ENCODE measurements around the gene CAMTA1.

The CAMTA1 gene

DNA sequence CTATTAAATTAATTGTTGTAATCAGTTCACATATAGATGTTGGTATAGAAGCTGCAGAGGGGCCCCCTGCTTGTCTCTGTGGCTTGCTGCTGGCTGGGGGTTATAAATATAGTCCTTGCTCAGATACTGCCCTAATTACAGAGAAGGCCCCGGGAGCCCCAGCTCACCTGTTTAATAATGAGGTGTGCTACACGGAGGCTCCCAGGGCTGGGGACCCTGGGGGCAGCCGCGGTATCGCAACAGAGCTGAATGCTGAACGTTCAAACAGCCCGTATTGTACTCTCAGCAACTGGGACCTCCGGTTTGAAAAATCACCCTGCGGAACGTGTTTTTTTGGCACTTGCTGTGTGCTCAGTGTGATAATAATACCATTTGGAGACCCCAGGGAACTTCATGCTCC is 309.3 kb downstream of the CAMTA1 start:
- DNase-seq: no peak

DNA sequence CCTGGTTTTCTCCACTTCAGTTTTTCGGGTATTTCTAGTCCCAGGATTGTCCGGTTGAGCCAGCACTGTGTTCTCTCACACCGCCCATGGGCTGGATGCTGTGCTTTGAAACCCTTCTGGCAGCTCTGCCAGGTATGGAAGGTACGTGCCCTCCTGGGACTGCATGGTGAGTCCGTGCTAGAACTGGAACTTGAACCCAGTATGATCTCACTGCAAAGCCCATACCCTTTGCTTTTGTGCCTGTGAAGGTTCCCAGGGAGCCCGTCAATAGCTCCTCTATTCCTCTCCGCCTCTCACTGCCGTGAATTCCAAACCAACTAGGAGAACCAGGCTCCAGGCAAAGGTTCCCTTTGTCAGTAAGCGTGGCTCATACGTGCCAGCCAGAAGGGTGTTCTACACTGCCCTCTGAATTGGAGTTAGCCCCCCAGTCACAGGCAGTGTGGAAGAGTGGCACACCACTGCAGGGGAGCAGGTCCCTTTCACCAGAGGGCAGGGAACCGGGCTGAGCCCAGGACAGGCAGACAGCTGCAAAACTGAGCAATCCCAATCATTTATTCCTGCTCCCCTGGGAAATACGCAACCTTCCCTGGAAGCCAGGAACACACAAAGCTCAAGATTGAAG is 310.2 kb downstream of the CAMTA1 start:
- no peak for DNase-seq

DNA sequence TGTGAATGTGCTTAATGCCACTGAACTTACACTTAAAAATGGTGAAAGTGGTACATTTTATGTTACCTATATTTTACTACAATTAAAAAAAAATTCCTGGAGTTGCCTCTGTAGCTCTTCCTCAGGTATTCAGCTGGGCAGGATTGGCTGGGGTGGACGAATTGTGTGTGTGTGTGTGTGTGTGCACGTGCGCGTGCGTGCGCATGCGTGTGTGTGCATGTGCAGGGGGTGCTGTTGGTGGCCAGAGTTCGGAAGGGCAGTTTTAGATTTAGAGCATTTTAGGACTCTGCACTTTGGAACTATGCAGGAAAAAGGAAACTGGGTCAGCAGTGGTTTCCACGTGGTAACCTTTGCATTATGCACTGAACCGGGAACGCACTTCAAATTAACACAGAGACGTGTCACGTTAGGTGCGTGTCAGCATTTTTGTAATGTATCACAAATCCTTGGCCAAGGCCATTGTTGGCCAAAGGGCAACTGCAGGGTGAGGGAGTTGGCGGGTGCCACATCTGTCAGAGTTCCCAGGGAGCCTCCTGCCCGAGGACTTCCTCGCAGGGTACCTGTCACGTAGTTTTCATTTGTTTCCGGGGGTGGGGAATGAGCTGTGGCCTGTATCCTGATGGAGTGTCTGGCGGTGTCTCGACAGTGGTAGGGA is 312.8 kb downstream of the CAMTA1 start:
- DNase-seq: no peak

GRCh38 chr1:7098641-7099040 is 313.4 kb downstream of the CAMTA1 start:
- no peak for DNase-seq

- DNase-seq: no peak
These were observed 315.2 kb downstream of the CAMTA1 start for GRCh38 chr1:7100479-7100878.

DNA sequence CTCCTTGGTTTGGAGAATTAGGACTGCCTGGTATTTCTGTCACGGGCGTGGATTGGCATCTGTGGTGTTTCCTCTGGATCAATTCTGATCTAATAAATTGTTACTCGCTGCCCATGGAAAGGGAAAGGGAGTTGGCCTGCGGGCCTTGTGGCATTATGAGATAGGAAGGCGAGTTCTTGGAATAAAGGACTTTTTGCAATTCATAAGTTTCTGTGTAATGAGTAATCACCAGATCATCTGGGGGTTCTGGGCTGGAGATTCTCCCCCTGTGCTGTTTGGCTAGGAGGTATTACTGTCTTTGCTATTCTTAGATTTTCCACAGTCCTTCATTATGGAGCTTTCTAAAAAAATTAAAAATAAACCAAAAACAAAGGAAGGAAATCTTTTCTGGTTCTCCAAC is 315.9 kb downstream of the CAMTA1 start:
- no peak for DNase-seq

- DNase-seq: no peak
These were observed 318.1 kb downstream of the CAMTA1 start for GRCh38 chr1:7103361-7103782.

DNA sequence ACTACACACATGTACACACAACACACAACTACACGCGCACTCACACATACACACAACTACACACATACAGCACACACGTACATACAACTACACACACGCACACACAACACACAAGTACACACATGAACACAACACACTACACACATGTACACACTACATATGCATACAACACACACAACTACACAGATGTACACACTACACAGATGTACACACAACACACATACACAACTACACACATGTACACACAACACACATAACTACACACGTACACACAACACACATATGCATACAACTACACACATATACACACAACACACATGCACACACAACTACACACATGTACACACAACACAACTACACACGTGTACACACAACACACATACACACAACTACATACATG is 318.6 kb downstream of the CAMTA1 start:
- DNase-seq: no peak

DNA sequence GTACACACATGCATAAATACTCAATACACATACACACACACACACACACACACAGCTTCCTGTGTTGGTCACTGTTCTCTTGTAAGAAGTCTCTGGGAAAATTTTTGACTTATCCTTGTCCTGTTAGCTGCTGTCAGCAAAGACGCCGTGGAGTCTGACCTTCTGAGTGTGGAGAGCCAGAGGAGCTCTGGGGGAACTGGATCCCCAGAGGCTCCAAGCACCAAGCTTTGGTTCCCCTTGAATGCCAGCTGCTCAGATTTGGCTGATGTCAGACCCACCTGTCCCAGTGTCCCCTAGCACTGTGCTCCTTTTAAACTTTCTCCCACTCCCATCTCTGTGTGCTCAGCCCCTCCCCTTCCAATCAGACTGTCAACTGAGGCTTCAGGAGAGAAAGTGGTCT is 319.1 kb downstream of the CAMTA1 start:
- no peak for DNase-seq

DNA sequence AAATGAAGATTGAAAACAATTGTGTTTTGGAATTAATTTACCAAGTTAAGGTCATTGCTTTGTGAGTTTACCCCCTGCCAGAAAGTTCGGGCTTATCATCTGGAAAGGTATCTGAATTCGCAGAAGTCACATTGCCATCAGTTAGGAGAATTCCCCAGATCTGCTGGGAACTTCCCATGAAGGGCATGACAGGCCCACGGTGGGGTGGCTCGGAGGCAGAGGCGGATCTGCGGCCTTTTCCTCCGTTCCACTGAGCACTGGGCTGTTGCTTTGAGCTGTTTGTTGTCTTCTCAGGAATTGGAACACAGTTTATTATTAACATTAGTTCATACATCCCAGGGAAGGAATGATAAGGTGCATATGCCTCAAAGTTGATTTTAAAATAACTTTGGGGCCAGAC is 320.0 kb downstream of the CAMTA1 start:
- DNase-seq: no peak

DNA sequence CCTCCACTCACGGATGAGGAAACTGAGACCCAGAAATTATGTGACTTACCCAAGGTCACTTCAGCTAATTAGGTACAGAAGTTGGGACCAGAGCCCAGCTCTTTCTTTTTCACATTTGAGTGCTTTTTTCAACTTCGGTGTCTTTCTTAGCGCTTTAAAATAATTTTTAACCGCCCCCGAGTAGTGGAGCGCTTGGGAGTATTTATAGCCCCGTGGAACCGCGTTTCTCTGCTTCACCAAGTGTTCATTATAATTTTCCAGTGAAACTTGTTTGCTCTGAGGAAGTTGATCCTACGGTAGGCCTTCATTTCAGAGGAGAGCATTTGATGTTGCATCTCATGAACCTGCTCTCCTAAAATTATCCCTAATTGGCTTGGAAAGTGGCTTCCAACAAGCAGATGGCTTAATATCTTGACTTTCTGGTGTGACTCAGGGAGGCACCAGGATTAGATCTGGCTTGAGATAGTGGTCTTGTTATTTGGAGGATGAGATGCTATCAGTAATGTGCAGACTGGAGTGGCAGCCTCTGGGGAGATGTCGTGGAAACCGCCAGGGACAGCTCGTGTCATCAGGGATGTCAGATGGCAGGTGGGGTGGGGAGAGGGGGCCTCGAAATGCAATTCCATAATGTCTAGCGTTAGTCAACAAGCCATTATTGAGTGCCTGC is 321.3 kb downstream of the CAMTA1 start:
- DNase-seq: no peak

DNA sequence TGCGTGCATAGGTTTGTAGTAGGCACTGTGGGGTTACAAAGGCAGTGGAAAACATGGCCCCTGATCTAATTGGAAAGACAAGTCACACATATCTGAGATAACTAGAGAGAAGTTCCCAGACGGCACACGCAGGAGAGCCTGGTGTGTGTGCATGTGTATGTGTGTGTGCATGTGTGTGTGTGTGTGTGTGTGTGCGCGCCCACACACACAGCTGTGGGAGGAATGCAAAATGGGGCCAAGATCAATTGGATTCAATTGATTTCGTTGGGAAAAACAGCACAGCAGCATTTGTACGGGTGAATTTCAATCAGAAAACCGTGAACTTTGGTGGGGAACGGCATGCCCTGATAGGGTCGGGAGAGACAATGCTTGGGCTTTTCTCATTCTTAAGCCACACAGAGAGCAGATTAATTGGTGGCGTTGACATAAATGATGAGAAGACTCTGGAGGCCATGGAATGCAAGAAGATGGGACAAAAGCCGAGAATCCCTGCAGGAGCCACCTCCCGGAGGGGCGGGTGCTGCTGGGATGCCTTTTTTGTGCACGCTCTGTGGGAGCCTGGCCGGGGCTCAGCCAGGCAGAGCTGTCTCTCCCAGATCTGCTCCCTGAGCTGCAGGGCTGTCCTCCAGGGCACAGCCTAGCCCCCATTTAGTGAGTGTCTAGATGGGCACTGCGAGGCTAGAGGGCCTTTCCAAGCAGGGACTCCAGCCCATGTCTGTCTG is 322.0 kb downstream of the CAMTA1 start:
- DNase-seq: no peak

DNA sequence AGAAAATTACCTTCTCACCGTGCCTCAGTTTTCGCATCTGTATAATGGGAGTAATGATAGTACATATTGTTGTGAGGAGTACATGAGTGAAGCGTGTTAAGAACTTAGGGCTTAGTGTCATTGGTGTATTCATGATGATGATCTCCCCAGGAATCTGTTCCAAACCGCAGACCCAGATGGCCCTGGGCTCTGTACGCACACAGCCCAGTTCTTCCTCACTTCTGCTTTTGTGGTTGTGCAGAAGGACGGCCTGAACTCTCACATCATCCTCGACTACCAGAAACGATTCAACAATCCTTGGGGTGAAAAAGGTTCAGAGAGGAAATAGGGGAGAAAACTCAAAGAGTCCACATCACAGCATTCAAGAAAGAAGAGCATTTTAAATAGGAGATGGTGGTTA is 323.0 kb downstream of the CAMTA1 start:
- no peak for DNase-seq

DNA sequence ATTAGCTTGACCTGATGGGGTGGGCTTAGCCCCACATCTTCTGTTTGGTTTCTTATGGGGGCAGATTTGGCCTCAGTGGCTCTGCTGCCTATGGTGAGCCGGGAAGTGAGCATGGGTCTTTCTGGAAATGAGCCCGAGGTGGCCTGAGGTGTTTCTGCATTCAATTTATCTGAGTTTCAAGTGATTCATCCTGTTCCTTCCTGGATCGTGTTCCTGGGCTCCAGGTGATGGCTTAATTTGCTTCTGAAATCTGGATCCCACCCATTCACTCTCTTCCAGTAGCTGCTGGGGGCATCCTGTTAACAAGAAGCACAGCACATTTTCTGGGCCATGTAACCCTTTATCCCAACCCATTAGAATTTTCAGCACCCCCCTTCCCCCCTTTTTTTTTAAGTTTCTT is 324.6 kb downstream of the CAMTA1 start:
- no peak for DNase-seq

DNA sequence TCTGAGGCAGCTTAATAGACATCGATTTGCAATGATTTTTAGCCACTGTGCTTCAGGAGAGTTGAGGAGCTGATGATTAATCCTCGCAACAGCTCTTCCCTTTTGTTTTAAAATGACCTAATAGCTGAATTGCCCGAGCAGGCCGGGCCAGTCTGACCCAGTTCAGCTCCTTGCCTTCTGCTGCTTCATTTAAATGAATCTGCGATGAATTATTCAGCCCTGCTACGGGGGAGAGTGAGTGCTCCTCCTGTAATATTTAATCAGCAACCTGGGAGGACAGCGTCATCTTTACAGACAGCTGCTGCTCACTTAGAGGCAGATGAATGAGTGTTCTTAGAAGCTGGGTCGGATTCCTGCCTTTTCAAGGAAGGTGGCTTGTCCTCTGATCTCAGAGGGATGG is 325.1 kb downstream of the CAMTA1 start:
- DNase-seq: no peak

DNA sequence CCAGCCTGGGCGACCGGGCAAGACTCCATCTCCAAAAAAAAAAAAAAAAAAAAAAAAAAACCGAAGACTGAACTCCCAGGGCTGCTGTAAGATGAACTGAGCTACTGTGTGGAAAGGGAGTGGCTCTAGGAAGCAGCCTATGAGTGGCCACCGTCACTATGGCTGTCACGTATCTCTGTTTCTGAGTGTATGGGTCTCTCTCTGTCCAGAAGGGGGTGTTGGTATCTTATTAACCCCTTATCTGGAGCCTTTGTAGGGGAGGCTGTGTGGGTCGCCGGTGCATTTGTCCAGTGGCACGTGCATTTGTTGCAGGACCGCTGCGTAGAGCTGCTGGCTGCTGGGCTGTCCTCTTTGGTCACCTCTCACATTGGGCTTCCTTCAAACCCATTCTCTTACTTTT is 326.6 kb downstream of the CAMTA1 start:
- DNase-seq: no peak

- DNase-seq: no peak
These were observed 327.9 kb downstream of the CAMTA1 start for GRCh38 chr1:7113136-7113535.

GRCh38 chr1:7113822-7114221 is 328.6 kb downstream of the CAMTA1 start:
- no peak for DNase-seq

DNA sequence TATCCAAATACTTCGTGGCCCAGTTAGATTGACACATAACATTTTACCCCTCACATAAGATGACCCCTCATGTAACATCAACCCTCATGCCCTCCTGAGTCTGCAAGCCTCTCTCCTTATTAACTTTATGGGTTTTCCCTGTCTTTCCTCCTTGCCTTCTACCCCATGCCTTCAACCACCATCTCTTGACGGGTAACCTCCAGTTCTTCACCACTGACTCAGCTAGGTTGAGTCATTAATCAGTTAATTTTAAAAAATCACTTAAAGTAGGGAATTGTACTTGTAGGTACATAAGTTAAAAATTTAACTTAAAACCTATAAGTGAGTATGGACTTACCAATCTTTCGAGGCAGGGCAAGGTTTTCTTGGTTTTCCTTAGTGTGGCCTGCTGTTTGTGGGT is 330.7 kb downstream of the CAMTA1 start:
- no peak for DNase-seq

GRCh38 chr1:7117399-7118281 is 332.4 kb downstream of the CAMTA1 start:
- DNase-seq: no peak

- no peak for DNase-seq
These were observed 333.9 kb downstream of the CAMTA1 start for GRCh38 chr1:7119156-7119555.

DNA sequence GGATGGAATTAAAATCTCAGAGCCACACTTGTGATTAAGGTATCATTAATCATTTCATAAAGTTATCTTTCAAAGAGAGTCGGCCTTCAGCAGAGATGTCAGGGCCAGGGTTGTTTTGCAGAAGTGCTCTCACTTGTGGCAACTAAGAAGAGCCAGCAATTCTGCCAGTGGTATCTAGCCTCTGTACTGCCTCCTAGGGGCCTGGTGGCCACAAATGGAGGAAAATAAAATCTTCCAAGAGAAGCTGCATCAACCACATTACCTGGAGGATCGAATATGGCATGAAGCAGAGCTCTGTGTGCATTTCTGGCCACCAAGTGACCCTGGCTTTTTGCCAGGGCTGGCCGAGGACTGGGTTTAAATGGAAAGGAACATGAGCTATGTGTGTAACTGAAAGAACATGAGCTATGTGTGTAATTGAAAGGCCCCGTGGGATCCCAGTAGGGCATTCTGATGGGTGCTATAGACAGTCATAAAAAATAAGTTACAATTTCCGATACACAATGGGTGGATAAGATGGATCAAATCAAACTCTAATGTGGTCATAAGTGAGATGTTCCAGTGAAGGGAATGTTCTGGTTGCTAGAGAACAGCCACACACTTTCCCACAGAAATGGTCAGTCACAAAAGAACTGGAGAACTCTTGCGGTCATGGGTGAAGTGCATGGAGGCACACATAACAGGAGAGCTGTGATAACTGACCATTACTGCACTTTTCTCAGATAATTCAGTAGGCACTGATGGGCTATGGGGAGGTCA is 335.8 kb downstream of the CAMTA1 start:
- DNase-seq: no peak

All from COR-L47 (cell line).